Subcutaneous adipose tissue (tissue), 4 donors: ENCODE data around the gene CDH4. TPM values are rescaled to one million over a fixed set of nuclear protein-coding genes. Genes with fewer than 3 reads are reported as not detected.

Source experiments
- CTCF ChIP-seq: fragments of 450-650 bp; IDR thresholded peaks from one replicate; pipeline ENCODE4 v1.5.1; 2016; ENCODE audit warnings: low read depth, mild to moderate bottlenecking, control low read depth, antibody characterized with exemption, moderate library complexity
- total RNA-seq, 4 donors: library from RNA; depleted of rRNA; stranded (reverse); fragments of >200 nt; gene quantifications; one replicate each; pipeline ENCODE4 v1.1.0, GENCODE V29; 2016

CDH4 gene
- total RNA-seq, 4 donors from 2014 or later: not detected

GRCh38 chr20:61253264-61253639 lies 1.2 kb downstream of the CDH4 start:
- TF ChIP-seq CTCF: no peak

GRCh38 chr20:61253640-61254511 lies 1.8 kb downstream of the CDH4 start:
- TF ChIP-seq CTCF: no peak

- no peak for TF ChIP-seq CTCF
These were observed 3.0 kb downstream of the CDH4 start for GRCh38 chr20:61254881-61255626.

- no peak for TF ChIP-seq CTCF
These were observed 4.3 kb downstream of the CDH4 start for GRCh38 chr20:61256365-61256764.

- no peak for TF ChIP-seq CTCF
These were observed 4.8 kb downstream of the CDH4 start for GRCh38 chr20:61256824-61257223.

GRCh38 chr20:61257611-61258010 lies 5.5 kb downstream of the CDH4 start:
- no peak for TF ChIP-seq CTCF

GRCh38 chr20:61259741-61260140 lies 7.7 kb downstream of the CDH4 start:
- no peak for TF ChIP-seq CTCF
